GM12873 (cell line): ENCODE data around the gene AKAP8L.

Source experiments
- TF ChIP-seq, protein P1 (sequence below): IDR thresholded peaks from 2 replicates; pipeline ENCODE4 v1.5.1; 2012; ENCODE audit warnings: low read depth, mild to moderate bottlenecking, moderate library complexity, low read length, control low read depth; ENCODE audit not compliant: insufficient read depth; ENCODE audit errors: missing control alignments

The AKAP8L gene

DNA sequence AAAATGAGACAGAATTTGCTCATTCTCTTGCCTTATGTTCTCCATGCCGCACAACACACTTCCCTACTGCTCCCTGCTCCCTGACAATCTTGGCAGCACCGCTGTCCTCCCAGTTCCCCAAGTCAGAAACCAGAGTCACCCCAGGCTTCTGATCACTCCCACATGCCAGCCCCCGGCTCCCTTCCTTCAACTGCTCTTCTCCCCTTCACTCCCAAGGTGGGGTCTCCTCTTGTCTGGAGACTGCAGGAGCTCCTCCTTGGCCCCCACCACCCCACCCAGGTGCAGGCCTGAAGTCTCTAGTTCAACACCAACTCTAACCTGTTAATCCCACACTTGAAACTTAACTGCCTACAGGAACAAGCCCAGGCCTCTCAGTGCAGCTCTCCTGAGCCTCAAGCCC is 22.4 kb downstream of the AKAP8L start:
- TF ChIP-seq, protein P1, sequence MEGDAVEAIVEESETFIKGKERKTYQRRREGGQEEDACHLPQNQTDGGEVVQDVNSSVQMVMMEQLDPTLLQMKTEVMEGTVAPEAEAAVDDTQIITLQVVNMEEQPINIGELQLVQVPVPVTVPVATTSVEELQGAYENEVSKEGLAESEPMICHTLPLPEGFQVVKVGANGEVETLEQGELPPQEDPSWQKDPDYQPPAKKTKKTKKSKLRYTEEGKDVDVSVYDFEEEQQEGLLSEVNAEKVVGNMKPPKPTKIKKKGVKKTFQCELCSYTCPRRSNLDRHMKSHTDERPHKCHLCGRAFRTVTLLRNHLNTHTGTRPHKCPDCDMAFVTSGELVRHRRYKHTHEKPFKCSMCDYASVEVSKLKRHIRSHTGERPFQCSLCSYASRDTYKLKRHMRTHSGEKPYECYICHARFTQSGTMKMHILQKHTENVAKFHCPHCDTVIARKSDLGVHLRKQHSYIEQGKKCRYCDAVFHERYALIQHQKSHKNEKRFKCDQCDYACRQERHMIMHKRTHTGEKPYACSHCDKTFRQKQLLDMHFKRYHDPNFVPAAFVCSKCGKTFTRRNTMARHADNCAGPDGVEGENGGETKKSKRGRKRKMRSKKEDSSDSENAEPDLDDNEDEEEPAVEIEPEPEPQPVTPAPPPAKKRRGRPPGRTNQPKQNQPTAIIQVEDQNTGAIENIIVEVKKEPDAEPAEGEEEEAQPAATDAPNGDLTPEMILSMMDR = no peak

DNA sequence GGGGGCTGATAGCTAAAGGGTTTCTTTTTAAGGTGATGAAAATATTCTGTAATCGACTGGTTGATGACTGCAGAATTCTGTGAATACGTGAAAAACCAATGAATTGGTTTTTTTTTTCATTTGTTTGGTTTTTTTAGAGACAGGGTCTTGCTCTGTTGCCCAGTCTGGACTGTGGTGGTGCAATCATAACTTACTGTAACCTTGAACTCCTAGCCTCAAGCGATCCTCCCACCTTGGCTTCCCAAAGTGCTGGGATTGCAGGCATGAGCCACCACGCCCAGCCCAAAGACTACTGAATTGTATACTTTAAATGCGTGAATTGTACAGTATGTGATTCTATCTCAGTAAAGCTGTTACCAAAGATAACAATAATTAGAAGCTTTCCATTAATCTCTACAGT is 24.4 kb downstream of the AKAP8L start:
- TF ChIP-seq, protein P1 = no peak

DNA sequence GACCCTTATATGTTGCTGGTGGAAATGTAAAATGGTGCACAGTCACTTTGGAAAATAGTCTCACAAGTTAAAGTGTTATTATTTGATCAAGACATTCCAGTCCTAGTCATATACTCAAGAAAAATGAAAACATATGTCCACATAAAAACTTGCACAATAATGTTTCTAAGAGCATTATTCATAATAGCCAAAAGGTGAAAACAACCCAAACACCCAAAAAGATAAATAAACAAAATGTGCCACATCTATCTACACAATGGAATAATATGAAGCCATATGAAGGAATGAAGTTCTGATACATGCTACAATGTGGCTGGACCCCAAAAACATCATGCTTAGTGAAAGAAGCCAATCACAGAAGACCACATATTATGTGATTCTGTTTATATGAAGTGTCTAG is 24.8 kb downstream of the AKAP8L start:
- TF ChIP-seq, protein P1 = no peak

DNA sequence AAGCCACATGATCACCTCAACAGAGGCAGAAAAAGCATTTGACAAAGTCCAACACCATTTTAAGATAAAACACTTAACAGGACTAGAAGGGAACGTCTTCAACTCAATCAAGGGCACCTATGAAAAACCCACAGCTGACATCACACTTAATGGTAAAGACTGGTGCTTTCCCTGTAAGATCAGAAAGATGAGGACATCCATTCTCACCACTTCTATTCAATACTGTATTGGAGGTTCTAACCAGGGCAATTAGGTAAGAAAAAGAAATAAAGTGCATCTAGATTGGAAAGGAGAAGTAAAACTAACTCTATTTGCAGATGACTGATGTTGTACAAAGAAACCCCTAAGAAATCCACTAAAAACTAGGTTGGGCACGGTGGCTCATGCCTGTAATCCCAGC is 28.0 kb downstream of the AKAP8L start:
- TF ChIP-seq, protein P1 = no peak

DNA sequence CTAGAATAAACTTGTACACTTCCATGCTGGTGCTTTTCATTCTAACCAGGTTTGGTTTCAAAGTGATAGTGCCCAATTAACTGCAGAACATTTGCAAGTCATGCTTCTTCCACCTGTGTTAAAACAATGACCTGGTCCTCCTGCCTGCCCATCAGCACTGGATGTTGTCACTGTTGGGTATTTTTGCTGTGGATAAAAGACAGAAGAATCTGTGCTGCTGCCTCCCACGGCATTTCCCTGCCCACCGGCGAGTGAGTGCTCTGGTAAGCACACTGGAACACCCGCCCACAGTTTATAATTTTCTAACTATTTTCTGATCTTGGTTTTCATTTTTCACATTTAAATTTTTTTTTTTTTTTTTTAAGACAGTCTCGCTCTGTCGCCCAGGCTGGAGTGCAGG is 36.9 kb downstream of the AKAP8L start:
- TF ChIP-seq, protein P1 = no peak

DNA sequence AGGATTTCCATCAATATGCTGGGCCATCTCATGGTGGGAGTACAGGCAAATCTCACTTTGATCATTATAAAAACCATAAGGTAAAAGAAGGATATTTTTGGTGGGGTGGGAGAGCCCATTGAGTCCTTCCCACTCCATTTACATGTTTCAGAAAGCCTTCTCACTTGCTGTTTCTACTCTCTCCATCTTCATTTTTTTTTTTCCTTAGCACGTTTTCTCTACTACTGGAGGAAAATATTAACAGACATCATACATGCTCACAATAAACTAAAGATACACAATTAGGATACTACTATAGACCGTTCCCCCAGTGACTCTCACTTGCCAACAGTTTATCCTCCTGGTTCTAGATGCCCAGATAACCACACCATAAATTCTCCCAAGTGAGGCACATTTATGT is 37.4 kb downstream of the AKAP8L start:
- TF ChIP-seq, protein P1 = no peak

DNA sequence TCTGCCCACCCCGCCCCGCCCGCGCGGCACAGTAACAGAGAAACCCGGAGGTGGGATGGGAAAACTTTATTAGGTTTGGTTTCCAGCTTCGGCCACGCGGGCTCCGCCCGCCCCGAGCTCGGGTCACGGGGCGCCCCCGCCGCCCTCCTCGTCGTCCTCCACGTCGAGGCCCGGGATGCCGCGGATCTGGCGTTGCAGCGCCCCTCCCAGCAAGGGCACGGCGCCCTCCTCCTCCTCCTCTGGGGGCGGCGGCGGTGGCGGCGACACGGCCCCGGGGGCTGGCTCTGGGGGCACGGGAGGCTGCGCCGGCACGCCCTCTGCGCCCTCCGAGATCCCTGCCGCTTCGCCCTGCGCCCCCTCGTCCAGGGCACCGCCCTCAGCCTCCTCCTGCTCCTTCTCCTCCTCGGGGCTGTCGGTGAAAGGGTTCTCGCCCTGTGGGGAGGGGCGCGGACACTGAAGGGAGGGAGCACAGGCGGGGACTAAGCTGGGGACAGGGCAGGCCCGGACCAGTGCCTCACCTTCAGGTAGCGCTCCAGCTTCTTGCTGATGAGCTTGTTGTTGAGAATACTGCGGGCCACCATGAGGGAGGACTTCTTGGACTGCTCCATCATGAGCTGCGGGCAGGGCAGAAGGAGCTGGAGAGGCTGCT is 38.7 kb downstream of the AKAP8L start:
- TF ChIP-seq, protein P1 = no peak
